PC-3 (cell line): ENCODE data around the gene VPS37C. TPM values are rescaled to one million over a fixed set of nuclear protein-coding genes. Genes with fewer than 3 reads are reported as not detected.
"Not testable (repeated sequence)": the region's sequence is repeated elsewhere in the genome, so short reads cannot be mapped to it uniquely, and the experiment has no call there.

Experiments
- ATAC-seq: fragments of 200-7000 bp; cut with Tn5 transposase; 2 replicates; pipeline ENCODE4 v1.9.1; 2020; ENCODE audit warnings: mild to moderate bottlenecking, moderate library complexity
- BruUV-seq: library from RNA; stranded (reverse); fragments of 400-500 nt; replicated peaks from 2 replicates; lab custom pipeline; 2021; lab: Mats Ljungman, UMichigan
- CTCF ChIA-PET: fragments of 300-600 bp; sonication (Branson Sonifier 250); formaldehyde crosslinking; loops from one replicate; lab custom pipeline; 2022; ENCODE audit warnings: antibody characterized with exemption; lab: Charles Lee
- POLR2A ChIA-PET: fragments of 300-600 bp; sonication (Branson Sonifier 250); formaldehyde crosslinking; loops from one replicate; lab custom pipeline; 2022; ENCODE audit warnings: antibody characterized with exemption; ENCODE audit not compliant: unreplicated experiment; lab: Charles Lee
- DNase-seq: peaks from one replicate; pipeline ENCODE4 v3.0.0-alpha.2; 2015
- H2AFZ ChIP-seq: fragments of 300-600 bp; sonication (generic); 2 replicates; pipeline ENCODE4 v1.6.0; 2016; ENCODE audit warnings: antibody characterized with exemption, low read length
- H3F3A ChIP-seq: fragments of 300-600 bp; sonication (generic); one replicate; pipeline ENCODE4 v1.6.0; 2017; ENCODE audit warnings: antibody characterized with exemption, low read length, control low read depth, mild to moderate bottlenecking; ENCODE audit not compliant: unreplicated experiment
- H3K27ac ChIP-seq: fragments of 300-600 bp; sonication (generic); 2 replicates; pipeline ENCODE4 v1.5.1; 2016; ENCODE audit warnings: mild to moderate bottlenecking, low read length
- H3K27me3 ChIP-seq: fragments of 300-600 bp; sonication (generic); 2 replicates; pipeline ENCODE4 v1.6.1; 2016; ENCODE audit warnings: low read length, mixed read lengths
- H3K36me3 ChIP-seq: fragments of 300-600 bp; sonication (generic); 2 replicates; pipeline ENCODE4 v1.6.1; 2016; ENCODE audit warnings: low read depth, mixed run types, low read length, mixed read lengths
- H3K4me1 ChIP-seq: fragments of 300-600 bp; sonication (generic); 2 replicates; pipeline ENCODE4 v1.5.1; 2016; ENCODE audit warnings: low read length; ENCODE audit not compliant: insufficient read depth
- H3K4me2 ChIP-seq: fragments of 300-600 bp; sonication (generic); 2 replicates; pipeline ENCODE4 v1.6.0; 2016; ENCODE audit warnings: low read length
- H3K4me3 ChIP-seq: fragments of 300-600 bp; sonication (generic); 2 replicates; pipeline ENCODE4 v1.5.1; 2016; ENCODE audit warnings: mild to moderate bottlenecking, low read length, mixed read lengths
- H3K79me2 ChIP-seq: fragments of 300-600 bp; sonication (generic); 2 replicates; pipeline ENCODE4 v1.6.1; 2017; ENCODE audit warnings: low read length, mixed read lengths
- H3K9ac ChIP-seq: fragments of 300-600 bp; sonication (generic); 2 replicates; pipeline ENCODE4 v1.6.0; 2016; ENCODE audit warnings: mild to moderate bottlenecking, low read length
- H3K9me2 ChIP-seq: fragments of 300-600 bp; sonication (generic); replicated peaks from 2 replicates; pipeline ENCODE4 v1.6.1; 2016; ENCODE audit warnings: mixed run types, low read length, mixed read lengths
- H3K9me3 ChIP-seq: fragments of 300-600 bp; sonication (generic); 2 replicates; pipeline ENCODE4 v1.6.1; 2016; ENCODE audit warnings: low read length, mixed read lengths
- H4K20me1 ChIP-seq: fragments of 300-600 bp; sonication (generic); 2 replicates; pipeline ENCODE4 v1.6.1; 2016; ENCODE audit warnings: low read length, mixed read lengths
- CTCF ChIP-seq: fragments of 300-600 bp; sonication (generic); conservative IDR thresholded peaks from 2 replicates; pipeline ENCODE4 v1.5.1; 2017; ENCODE audit warnings: antibody characterized with exemption, low read depth, mild to moderate bottlenecking, low read length
- EZH2 ChIP-seq: fragments of 300-600 bp; sonication (generic); IDR thresholded peaks from one replicate; pipeline ENCODE4 v1.6.1; 2017; ENCODE audit warnings: antibody characterized with exemption, mild to moderate bottlenecking, low read length; ENCODE audit not compliant: unreplicated experiment
- EZH2phosphoT487 ChIP-seq: fragments of 300-600 bp; sonication (generic); IDR thresholded peaks from 2 replicates; pipeline ENCODE4 v1.6.1; 2018; ENCODE audit warnings: mild to moderate bottlenecking, antibody characterized with exemption, low read length, borderline replicate concordance
- intact Hi-C: fragments of 100-400 bp; cut with micrococcal nuclease; formaldehyde crosslinking; loops from 2 replicates; pipeline ENCODE4 v1.9.0; 2023
- total RNA-seq: library from RNA; depleted of rRNA; stranded (reverse); fragments of >200 nt; gene quantifications from 2 replicates; pipeline ENCODE4 v1.2.3, GENCODE V29; 2014

VPS37C gene
- total RNA-seq, 1 experiment from 2014 or later: 28.9 TPM

- intact Hi-C loops: no loop called here
- Histone ChIP-seq H3K27ac (no peak overlapping the region), H3K4me3 (no peak overlapping the region), H3K79me2 (no peaks in the 10 kb centered on the region), H3K9me3 (no peaks in the 10 kb centered on the region), H2AFZ (no peak overlapping the region), H3K4me1 (peaks cover 6% of the 10 kb centered on the region; the same call in 1 of the 2 replicates), H3K36me3 (no peaks in the 10 kb centered on the region), H3K9me2 (no peaks in the 10 kb centered on the region), H4K20me1 (no peaks in the 10 kb centered on the region), H3K4me2 (no peak overlapping the region), H3K27me3 (no peaks in the 10 kb centered on the region), H3K9ac (no peak overlapping the region), H3F3A (no peaks in the 10 kb centered on the region)
- no peak for DNase-seq
- ATAC-seq: no peak
- POLR2A ChIA-PET: no interaction called here
- TF ChIP-seq EZH2: no peak
- no peak for TF ChIP-seq EZH2phosphoT487
- no peak for TF ChIP-seq CTCF
- CTCF ChIA-PET: interaction anchor here (0.5 to 0.7 kb wide), 2 partner anchors 167 to 253 kb away, joined by 3 read pairs; no protein-coding TSS in a partner anchor
- no TSS peak for BruUV-seq
Measured at GRCh38 chr11:61168800-61169199, 7.6 kb upstream of the VPS37C start.

- ATAC-seq (no peak), DNase-seq (no peak)
- H3K9ac ChIP-seq: no peak overlapping the region
- no peaks in the 10 kb centered on the region for H4K20me1 ChIP-seq
- ChIA-PET POLR2A (interaction anchor here (0.6 kb wide), 1 partner anchor 273 kb away, joined by 3 read pairs; no protein-coding TSS in a partner anchor), CTCF (interaction anchor here (0.7 kb wide), 1 partner anchor 166 kb away, joined by 3 read pairs; no protein-coding TSS in a partner anchor)
- no TSS peak for BruUV-seq
- no peak overlapping the region for H3K4me2 ChIP-seq
- H3K36me3 ChIP-seq: no peaks in the 10 kb centered on the region
- no peak overlapping the region for H2AFZ ChIP-seq
- TF ChIP-seq CTCF (no peak), EZH2phosphoT487 (no peak), EZH2 (no peak)
- H3F3A ChIP-seq: no peaks in the 10 kb centered on the region
- H3K9me3 ChIP-seq: no peaks in the 10 kb centered on the region
- no peak overlapping the region for H3K27ac ChIP-seq
- no peaks in the 10 kb centered on the region for H3K79me2 ChIP-seq
- H3K9me2 ChIP-seq: no peaks in the 10 kb centered on the region
- H3K4me3 ChIP-seq: no peak overlapping the region
- H3K27me3 ChIP-seq: no peaks in the 10 kb centered on the region
- intact Hi-C loops: no loop called here
- peaks cover 3% of the 10 kb centered on the region; the same call in 1 of the 2 replicates for H3K4me1 ChIP-seq
Measured at GRCh38 chr11:61168042-61168688, 6.9 kb upstream of the VPS37C start.

- intact Hi-C loops, POLR2A ChIA-PET, CTCF ChIA-PET: not testable (repeated sequence)
Measured at GRCh38 chr11:61166331-61166730, 5.1 kb upstream of the VPS37C start.

GRCh38 chr11:61165785-61166184 lies 4.6 kb upstream of the VPS37C start:
- H3K4me3 ChIP-seq, H3K27me3 ChIP-seq, H3K79me2 ChIP-seq, H3K27ac ChIP-seq, H3K9ac ChIP-seq, H2AFZ ChIP-seq, H3K9me3 ChIP-seq, H3K4me1 ChIP-seq, ATAC-seq, H4K20me1 ChIP-seq, H3K9me2 ChIP-seq, CTCF ChIA-PET, H3K36me3 ChIP-seq, H3F3A ChIP-seq, intact Hi-C loops, DNase-seq, BruUV-seq, H3K4me2 ChIP-seq, POLR2A ChIA-PET: not testable (repeated sequence)

More at GRCh38 chr11:61166331-61166730, 5.1 kb upstream of the VPS37C start:
- not testable (repeated sequence) for DNase-seq, H3F3A ChIP-seq, H3K27me3 ChIP-seq, ATAC-seq, H3K9me2 ChIP-seq, H3K36me3 ChIP-seq, H3K4me1 ChIP-seq, H3K79me2 ChIP-seq, BruUV-seq, H2AFZ ChIP-seq, H3K4me2 ChIP-seq, H4K20me1 ChIP-seq, H3K27ac ChIP-seq, H3K9me3 ChIP-seq, H3K4me3 ChIP-seq, H3K9ac ChIP-seq
